Keratinocyte (primary cell): Measurements from ENCODE around the gene CACNG4. TPM values are rescaled to one million over a fixed set of nuclear protein-coding genes. Genes with fewer than 3 reads are reported as not detected.

Source experiments
- DNase-seq: peaks from one replicate; pipeline ENCODE4 v3.0.0-alpha.2; 2011; ENCODE audit warnings: low read depth, missing footprints, low spot score
- FAIRE-seq: peaks from 2 replicates; lab custom pipeline; 2011; peaks lifted over from hg19 to GRCh38; lab: Jason Lieb, UNC
- H2AFZ ChIP-seq: 2 replicates; pipeline ENCODE4 v1.6.0; 2012; ENCODE audit warnings: low read length, control low read depth, inconsistent platforms; ENCODE audit not compliant: control insufficient read depth
- H3K27ac ChIP-seq: 2 replicates; pipeline ENCODE4 v1.5.1; 2011; ENCODE audit warnings: low read length; ENCODE audit not compliant: control insufficient read depth, insufficient read depth
- H3K27me3 ChIP-seq: 3 replicates; pipeline ENCODE4 v1.6.0; 2011; ENCODE audit warnings: low read length; ENCODE audit not compliant: control insufficient read depth, insufficient read depth; ENCODE audit errors: extremely low read depth
- H3K36me3 ChIP-seq, 2 experiments: 2 replicates in 1 of 2; 3 replicates in 1 of 2; pipeline ENCODE4 v1.5.1; 2011; ENCODE audit warnings: low read length in 2 of 2, mild to moderate bottlenecking in 1 of 2; ENCODE audit not compliant: control insufficient read depth in 2 of 2, insufficient read depth in 2 of 2; ENCODE audit errors: extremely low read depth in 1 of 2
- H3K4me1 ChIP-seq: 3 replicates; pipeline ENCODE4 v1.5.1; 2011; ENCODE audit warnings: low read length; ENCODE audit not compliant: control insufficient read depth, insufficient read depth; ENCODE audit errors: extremely low read depth
- H3K4me2 ChIP-seq: 3 replicates; pipeline ENCODE4 v1.6.0; 2011; ENCODE audit warnings: low read depth, low read length; ENCODE audit not compliant: control insufficient read depth, insufficient read depth; ENCODE audit errors: extremely low read depth
- H3K4me3 ChIP-seq, 3 experiments: fragments of 200-600 bp in 1 of 3; sonication (generic) in 1 of 3; 2 replicates in 2 of 3; 3 replicates in 1 of 3; pipeline ENCODE4 v1.5.1; 2011 to 2016; ENCODE audit warnings: low read length in 3 of 3, mild to moderate bottlenecking in 3 of 3, control low read depth in 2 of 3, inconsistent platforms in 1 of 3, low read depth in 1 of 3, mixed read lengths in 1 of 3, mixed run types in 1 of 3, moderate library complexity in 1 of 3; ENCODE audit not compliant: control insufficient read depth in 2 of 3, insufficient read depth in 2 of 3; ENCODE audit errors: extremely low read depth in 1 of 3
- H3K79me2 ChIP-seq: 2 replicates; pipeline ENCODE4 v1.6.0; 2012; ENCODE audit warnings: low read length; ENCODE audit not compliant: control insufficient read depth, insufficient read depth
- H3K9ac ChIP-seq: 3 replicates; pipeline ENCODE4 v1.6.0; 2011; ENCODE audit warnings: low read length; ENCODE audit not compliant: control insufficient read depth, insufficient read depth; ENCODE audit errors: extremely low read depth
- H3K9me1 ChIP-seq: 3 replicates; pipeline ENCODE4 v1.6.0; 2011; ENCODE audit warnings: low read length; ENCODE audit not compliant: control insufficient read depth, insufficient read depth; ENCODE audit errors: extremely low read depth
- H3K9me3 ChIP-seq: 2 replicates; pipeline ENCODE4 v1.5.1; 2012; ENCODE audit warnings: low read depth, low read length; ENCODE audit not compliant: control insufficient read depth
- H4K20me1 ChIP-seq: 3 replicates; pipeline ENCODE4 v1.6.0; 2011; ENCODE audit warnings: low read length; ENCODE audit not compliant: control insufficient read depth, insufficient read depth; ENCODE audit errors: extremely low read depth
- CTCF ChIP-seq, 3 experiments: IDR thresholded peaks in 1 of 3; conservative IDR thresholded peaks in 1 of 3; optimal IDR thresholded peaks in 1 of 3; 2 replicates in 2 of 3; 3 replicates in 1 of 3; pipeline versions ENCODE3 to v1.5.1; 2011; ENCODE audit warnings: low read length in 3 of 3, mild to moderate bottlenecking in 3 of 3, moderate library complexity in 2 of 3, control low read depth in 1 of 3, inconsistent platforms in 1 of 3; ENCODE audit not compliant: insufficient read depth in 2 of 3; ENCODE audit errors: extremely low read depth in 1 of 3
- EZH2 ChIP-seq: IDR thresholded peaks from one replicate; pipeline ENCODE4 v1.6.1; 2012; ENCODE audit warnings: inconsistent platforms, mild to moderate bottlenecking, low read length, moderate library complexity
- dilution Hi-C: fragments of 300-500 bp; cut with MboI; formaldehyde crosslinking; loops from one replicate; pipeline ENCODE4 v1.7.0; 2020; ENCODE audit warnings: low sequenced_read_pairs; ENCODE audit not compliant: extremely low pct_ligation_motif_present
- polyA plus RNA-seq, 5 experiments: library from polyadenylated mRNA; depleted of rRNA in 3 of 5; stranded (reverse) in 3 of 5; stranded (forward) in 1 of 5; unstranded in 1 of 5; fragments of >200 nt; gene quantifications; 1 replicate in 1 of 5; 2 replicates in 3 of 5; 3 replicates in 1 of 5; pipeline versions ENCODE4 v1.2.1 to v1.2.3, GENCODE V29; 2011 to 2012; ENCODE audit warnings: missing spikeins in 2 of 5, low read depth in 1 of 5, low replicate concordance in 1 of 5

The CACNG4 gene
- polyA plus RNA-seq, 1 donor (not counting 4 experiments of a cell fraction or from before 2014, with no cell fraction given), result not detected

GRCh38 chr17:66915792-66916191 is 48.7 kb upstream of the CACNG4 start:
- H3K27ac ChIP-seq, result no peak overlapping the region
- dilution Hi-C loops, result no loop called here
- no peaks in the 10 kb centered on the region for H3K9me3 ChIP-seq
- H2AFZ ChIP-seq, result no peak overlapping the region
- H3K9ac ChIP-seq, result no peak overlapping the region
- FAIRE-seq, result no peak
- no peak for DNase-seq
- no peak overlapping the region for H3K4me2 ChIP-seq
- no peak overlapping the region for H3K4me3 ChIP-seq
- no peaks in the 10 kb centered on the region for H3K9me1 ChIP-seq
- H3K4me1 ChIP-seq, result peaks cover 8% of the 10 kb centered on the region
- H3K27me3 ChIP-seq, result peaks cover 2% of the 10 kb centered on the region
- no peaks in the 10 kb centered on the region for H4K20me1 ChIP-seq
- no peaks in the 10 kb centered on the region for H3K36me3 ChIP-seq
- H3K79me2 ChIP-seq, result no peaks in the 10 kb centered on the region
- TF ChIP-seq EZH2 (no peak), CTCF (optimal IDR thresholded peaks at IDR 0.05 in 1 of 3, IDR thresholded peaks at IDR 0.05 in 1 of 3, conservative IDR thresholded peaks at IDR 0.05 in 1 of 3; ENCODE audit: extremely low read depth in 1 of 3, insufficient read depth in 2 of 3, low read length in 3 of 3) (no peak)

GRCh38 chr17:66916946-66917345 is 47.6 kb upstream of the CACNG4 start:
- Histone ChIP-seq H3K9ac (no peak overlapping the region), H3K27ac (no peak overlapping the region), H3K9me1 (no peaks in the 10 kb centered on the region), H3K79me2 (no peaks in the 10 kb centered on the region), H2AFZ (no peak overlapping the region), H3K4me3 (no peak overlapping the region), H3K4me1 (peaks cover 8% of the 10 kb centered on the region), H3K36me3 (no peaks in the 10 kb centered on the region), H3K9me3 (no peaks in the 10 kb centered on the region), H3K27me3 (peaks cover 2% of the 10 kb centered on the region), H3K4me2 (no peak overlapping the region), H4K20me1 (no peaks in the 10 kb centered on the region)
- FAIRE-seq (no peak), DNase-seq (no peak)
- no peak for TF ChIP-seq EZH2
- no peak for TF ChIP-seq CTCF (optimal IDR thresholded peaks at IDR 0.05 in 1 of 3, IDR thresholded peaks at IDR 0.05 in 1 of 3, conservative IDR thresholded peaks at IDR 0.05 in 1 of 3; ENCODE audit: extremely low read depth in 1 of 3, insufficient read depth in 2 of 3, low read length in 3 of 3)
- dilution Hi-C loops, result no loop called here
